HG03439 (cell line): Measurements from ENCODE around the gene TSGA10.

Experiments
- ATAC-seq: cut with Tn5 transposase; IDR thresholded peaks from one replicate; pipeline ENCODE4 v1.9.1; 2021; ENCODE audit warnings: mild to moderate bottlenecking, moderate library complexity; ENCODE audit not compliant: unreplicated experiment

Gene TSGA10

DNA sequence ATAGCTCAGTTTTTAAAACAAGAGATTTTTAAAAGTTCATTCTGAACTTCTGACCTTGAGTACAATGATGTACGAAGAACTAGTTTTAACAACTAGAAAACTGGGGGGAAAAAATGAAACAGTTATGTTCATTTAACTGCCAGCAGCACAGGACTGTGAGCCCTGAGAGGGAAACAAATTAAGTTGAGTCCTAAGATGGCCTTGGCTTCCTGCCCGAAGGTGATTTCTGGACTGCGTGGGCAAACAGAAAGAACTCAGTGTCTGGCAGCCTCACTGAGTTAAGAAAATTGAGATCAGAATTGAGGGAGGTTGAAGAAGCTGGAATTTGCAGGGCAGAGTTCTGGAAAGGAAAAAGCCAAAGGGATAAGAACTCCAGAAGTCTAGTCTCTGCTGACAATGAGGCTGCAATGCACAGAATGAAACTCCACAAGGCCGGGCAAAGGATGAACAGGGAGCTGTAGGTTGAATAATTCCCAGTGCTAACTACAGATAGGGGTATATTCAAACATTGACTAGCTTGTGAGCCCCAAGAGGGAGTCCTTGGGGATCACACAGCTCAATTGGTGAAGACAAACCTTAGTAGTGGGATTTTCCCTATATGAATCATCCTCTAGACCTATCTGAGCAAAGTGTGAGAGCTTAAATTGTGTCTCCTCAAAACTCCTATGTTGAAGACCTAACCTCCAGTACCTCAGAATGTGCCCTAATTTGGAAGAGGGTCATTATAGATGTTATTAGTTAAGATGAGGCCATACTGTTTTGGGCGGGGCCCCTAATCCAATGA, 205.6 kb downstream of the TSGA10 start:
- ATAC-seq = no peak

GRCh38 chr2:98947554-98947953, 207.2 kb downstream of the TSGA10 start:
- no peak for ATAC-seq
